Measurements from ENCODE around the gene ESD.
"Not testable (repeated sequence)": the region's sequence is repeated elsewhere in the genome, so short reads cannot be mapped to it uniquely, and the experiment has no call there.

Gene ESD

DNA sequence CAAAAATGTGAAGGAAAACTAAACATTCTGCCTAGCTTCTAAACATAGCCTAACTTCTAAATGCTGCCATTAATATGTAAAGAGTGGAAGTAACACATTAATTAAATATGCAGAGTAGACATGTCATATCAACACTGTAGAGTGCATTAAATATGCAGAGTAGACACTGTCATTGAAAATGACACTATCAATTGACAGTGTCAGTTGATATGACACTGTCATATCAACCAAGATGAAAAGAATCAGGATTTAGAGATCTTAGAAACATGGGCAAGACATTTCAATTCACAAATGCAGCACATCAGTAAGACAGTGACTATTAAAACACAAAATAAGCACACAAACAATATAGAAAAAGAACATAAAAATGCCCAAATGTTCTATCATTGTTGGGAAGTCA, 25.3 kb downstream of the ESD start:
- no peak overlapping the region for H3K4me3 Mint-ChIP-seq
- H3K36me3 Mint-ChIP-seq, result peaks cover 47% of the 10 kb centered on the region
- H3K9me3 Mint-ChIP-seq, result peaks cover 3% of the 10 kb centered on the region
- H3K4me1 Mint-ChIP-seq, result no peaks in the 10 kb centered on the region
- no peak overlapping the region for H3K27ac Mint-ChIP-seq
- H3K27me3 Mint-ChIP-seq, result no peaks in the 10 kb centered on the region
- DNase-seq (ENCODE audit: low spot score in 2 of 2) (no peak), ATAC-seq (ENCODE audit: low read depth) (no peak)

DNA sequence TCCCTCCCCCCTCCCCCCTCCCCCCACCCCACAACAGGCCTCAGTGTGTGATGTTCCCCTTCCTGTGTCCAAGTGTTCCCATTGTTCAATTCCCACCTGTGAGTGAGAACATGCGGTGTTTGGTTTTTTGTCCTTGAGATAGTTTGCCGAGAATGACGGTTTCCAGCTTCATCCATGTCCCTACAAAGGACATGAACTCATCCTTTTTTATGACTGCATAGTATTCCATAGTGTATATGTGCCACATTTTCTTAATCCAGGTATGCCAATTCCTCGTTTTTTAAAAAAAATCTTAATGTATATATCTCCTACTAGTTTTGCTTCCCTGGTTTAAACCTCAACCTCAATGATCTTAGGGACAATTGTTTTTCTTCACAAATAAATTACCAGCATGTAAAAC, 27.0 kb downstream of the ESD start:
- not testable (repeated sequence) for H3K27ac Mint-ChIP-seq, H3K9me3 Mint-ChIP-seq

DNA sequence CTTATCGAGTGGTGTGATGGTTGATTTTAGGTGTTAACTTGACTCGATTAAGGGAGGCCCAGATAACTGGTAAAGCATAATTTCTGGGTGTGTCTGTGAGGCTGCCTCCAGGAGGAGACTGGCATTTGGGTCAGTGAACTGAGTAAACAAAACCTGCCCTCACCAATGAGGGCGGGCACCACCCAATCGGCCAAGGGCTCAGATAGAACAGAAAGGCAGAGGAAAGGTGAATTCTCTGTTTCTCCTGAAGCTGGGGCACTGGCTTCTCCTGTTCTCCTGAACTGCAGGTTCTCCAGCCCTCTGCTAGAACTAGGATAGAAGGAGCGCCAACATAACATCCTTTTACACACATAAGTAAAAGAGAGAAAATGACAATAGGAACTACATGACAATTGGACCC, 35.1 kb downstream of the ESD start:
- no peak overlapping the region for H3K4me3 Mint-ChIP-seq
- no peaks in the 10 kb centered on the region for H3K9me3 Mint-ChIP-seq
- H3K36me3 Mint-ChIP-seq, result no peaks in the 10 kb centered on the region
- H3K27me3 Mint-ChIP-seq, result peaks cover 3% of the 10 kb centered on the region
- H3K27ac Mint-ChIP-seq, result no peak overlapping the region
- ATAC-seq (ENCODE audit: low read depth), result no peak
- no peak for DNase-seq (ENCODE audit: low spot score in 2 of 2)
- peaks cover 12% of the 10 kb centered on the region for H3K4me1 Mint-ChIP-seq

More for the DNA sequence above, 27.0 kb downstream of the ESD start:
- not testable (repeated sequence) for H3K4me3 Mint-ChIP-seq; H3K27me3 Mint-ChIP-seq; H3K4me1 Mint-ChIP-seq; DNase-seq (ENCODE audit: low spot score in 2 of 2); ATAC-seq (ENCODE audit: low read depth)
- peaks cover 39% of the 10 kb centered on the region for H3K36me3 Mint-ChIP-seq

GRCh38 chr13:46761174-46761573, 35.8 kb downstream of the ESD start:
- peaks cover 14% of the 10 kb centered on the region for H3K4me1 Mint-ChIP-seq
- H3K27ac Mint-ChIP-seq, result no peak overlapping the region
- no peaks in the 10 kb centered on the region for H3K9me3 Mint-ChIP-seq
- no peak for ATAC-seq (ENCODE audit: low read depth)
- H3K4me3 Mint-ChIP-seq, result no peak overlapping the region
- DNase-seq (ENCODE audit: low spot score in 2 of 2), result no peak
- H3K27me3 Mint-ChIP-seq, result peaks cover 3% of the 10 kb centered on the region
- H3K36me3 Mint-ChIP-seq, result no peaks in the 10 kb centered on the region

DNA sequence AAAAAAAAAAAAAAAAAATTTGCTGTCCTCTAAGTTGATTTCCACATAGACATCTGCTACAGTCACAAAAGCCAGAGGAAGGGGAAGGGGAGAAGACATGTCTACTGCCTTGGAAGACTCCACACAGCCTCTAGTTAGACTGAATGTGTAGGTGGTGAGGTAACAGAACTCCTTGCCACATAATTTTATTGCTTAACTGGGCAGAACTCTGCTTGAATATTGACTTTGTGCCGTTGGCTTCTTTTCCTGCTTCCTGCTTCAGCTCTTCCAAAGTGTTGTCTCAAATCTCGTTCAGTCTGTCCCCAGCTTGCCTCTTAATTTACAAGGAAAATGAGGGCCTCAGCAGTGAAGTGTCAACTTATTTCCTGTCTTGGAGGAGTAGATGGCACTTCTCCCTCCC, 37.1 kb downstream of the ESD start:
- no peak for DNase-seq (ENCODE audit: low spot score in 2 of 2)
- peaks cover 3% of the 10 kb centered on the region for H3K27me3 Mint-ChIP-seq
- H3K27ac Mint-ChIP-seq, result no peak overlapping the region
- no peak overlapping the region for H3K4me3 Mint-ChIP-seq
- H3K9me3 Mint-ChIP-seq, result no peaks in the 10 kb centered on the region
- ATAC-seq (ENCODE audit: low read depth), result no peak
- peaks cover 14% of the 10 kb centered on the region for H3K4me1 Mint-ChIP-seq
- no peaks in the 10 kb centered on the region for H3K36me3 Mint-ChIP-seq

GRCh38 chr13:46757640-46758039, 39.3 kb downstream of the ESD start:
- Mint-ChIP-seq H3K36me3 (no peaks in the 10 kb centered on the region), H3K27ac (no peak overlapping the region), H3K4me3 (no peak overlapping the region), H3K9me3 (no peaks in the 10 kb centered on the region), H3K4me1 (peaks cover 14% of the 10 kb centered on the region), H3K27me3 (peaks cover 3% of the 10 kb centered on the region)
- no peak for DNase-seq (ENCODE audit: low spot score in 2 of 2)
- no peak for ATAC-seq (ENCODE audit: low read depth)

- peaks cover 3% of the 10 kb centered on the region for H3K27me3 Mint-ChIP-seq
- H3K27ac Mint-ChIP-seq, result no peak overlapping the region
- peaks cover 17% of the 10 kb centered on the region for H3K4me1 Mint-ChIP-seq
Measured at GRCh38 chr13:46756977-46757376, 40.0 kb downstream of the ESD start.

GRCh38 chr13:46755508-46755907, 41.5 kb downstream of the ESD start:
- H3K4me1 Mint-ChIP-seq, result peaks cover 25% of the 10 kb centered on the region
- not testable (repeated sequence) for H3K27me3 Mint-ChIP-seq; H3K9me3 Mint-ChIP-seq; DNase-seq (ENCODE audit: low spot score in 2 of 2); ATAC-seq (ENCODE audit: low read depth); H3K36me3 Mint-ChIP-seq; H3K4me3 Mint-ChIP-seq; H3K27ac Mint-ChIP-seq

More at GRCh38 chr13:46756977-46757376, 40.0 kb downstream of the ESD start:
- H3K36me3 Mint-ChIP-seq, result no peaks in the 10 kb centered on the region
- DNase-seq (ENCODE audit: low spot score in 2 of 2) (peak in 1 of 2 donors; percentile 4), ATAC-seq (ENCODE audit: low read depth) (peak; percentile 85)
- no peaks in the 10 kb centered on the region for H3K9me3 Mint-ChIP-seq
- H3K4me3 Mint-ChIP-seq, result no peak overlapping the region

- no peak for ATAC-seq (ENCODE audit: low read depth)
- Mint-ChIP-seq H3K4me3 (no peak overlapping the region), H3K27me3 (peaks cover 3% of the 10 kb centered on the region), H3K36me3 (peaks cover 6% of the 10 kb centered on the region), H3K4me1 (peaks cover 21% of the 10 kb centered on the region), H3K9me3 (no peaks in the 10 kb centered on the region), H3K27ac (no peak overlapping the region)
- DNase-seq (ENCODE audit: low spot score in 2 of 2), result no peak
Measured at GRCh38 chr13:46754812-46755211, 42.1 kb downstream of the ESD start.

DNA sequence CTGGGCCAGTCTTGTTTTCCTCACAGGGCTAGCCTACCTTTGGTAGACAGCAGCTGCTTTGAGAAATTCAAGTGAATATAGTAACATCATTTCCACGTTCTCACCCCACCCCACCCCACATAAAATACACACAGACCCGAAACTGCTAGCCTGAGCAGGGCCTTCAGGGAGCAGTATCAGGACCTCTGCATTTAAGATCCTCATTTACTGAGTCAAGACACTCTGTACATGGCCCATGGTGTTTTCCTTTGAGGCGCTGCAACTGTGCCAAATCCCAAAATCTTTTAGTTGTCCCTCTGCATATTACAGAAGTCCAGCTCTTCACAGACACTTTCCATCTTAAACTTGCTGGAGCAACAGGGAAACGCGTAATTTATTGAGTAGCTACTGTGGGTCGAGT, 43.0 kb downstream of the ESD start:
- Mint-ChIP-seq H3K27me3 (peaks cover 3% of the 10 kb centered on the region), H3K27ac (peak overlapping the region; percentile 28), H3K4me1 (peaks cover 21% of the 10 kb centered on the region), H3K9me3 (no peaks in the 10 kb centered on the region), H3K4me3 (no peak overlapping the region), H3K36me3 (peaks cover 11% of the 10 kb centered on the region)
- no peak for DNase-seq (ENCODE audit: low spot score in 2 of 2)
- no peak for ATAC-seq (ENCODE audit: low read depth)

GRCh38 chr13:46753137-46753536, 43.8 kb downstream of the ESD start:
- no peak for DNase-seq (ENCODE audit: low spot score in 2 of 2)
- no peak overlapping the region for H3K4me3 Mint-ChIP-seq
- peaks cover 21% of the 10 kb centered on the region for H3K4me1 Mint-ChIP-seq
- no peak overlapping the region for H3K27ac Mint-ChIP-seq
- ATAC-seq (ENCODE audit: low read depth), result no peak
- H3K36me3 Mint-ChIP-seq, result peaks cover 15% of the 10 kb centered on the region
- peaks cover 3% of the 10 kb centered on the region for H3K27me3 Mint-ChIP-seq
- H3K9me3 Mint-ChIP-seq, result no peaks in the 10 kb centered on the region

DNA sequence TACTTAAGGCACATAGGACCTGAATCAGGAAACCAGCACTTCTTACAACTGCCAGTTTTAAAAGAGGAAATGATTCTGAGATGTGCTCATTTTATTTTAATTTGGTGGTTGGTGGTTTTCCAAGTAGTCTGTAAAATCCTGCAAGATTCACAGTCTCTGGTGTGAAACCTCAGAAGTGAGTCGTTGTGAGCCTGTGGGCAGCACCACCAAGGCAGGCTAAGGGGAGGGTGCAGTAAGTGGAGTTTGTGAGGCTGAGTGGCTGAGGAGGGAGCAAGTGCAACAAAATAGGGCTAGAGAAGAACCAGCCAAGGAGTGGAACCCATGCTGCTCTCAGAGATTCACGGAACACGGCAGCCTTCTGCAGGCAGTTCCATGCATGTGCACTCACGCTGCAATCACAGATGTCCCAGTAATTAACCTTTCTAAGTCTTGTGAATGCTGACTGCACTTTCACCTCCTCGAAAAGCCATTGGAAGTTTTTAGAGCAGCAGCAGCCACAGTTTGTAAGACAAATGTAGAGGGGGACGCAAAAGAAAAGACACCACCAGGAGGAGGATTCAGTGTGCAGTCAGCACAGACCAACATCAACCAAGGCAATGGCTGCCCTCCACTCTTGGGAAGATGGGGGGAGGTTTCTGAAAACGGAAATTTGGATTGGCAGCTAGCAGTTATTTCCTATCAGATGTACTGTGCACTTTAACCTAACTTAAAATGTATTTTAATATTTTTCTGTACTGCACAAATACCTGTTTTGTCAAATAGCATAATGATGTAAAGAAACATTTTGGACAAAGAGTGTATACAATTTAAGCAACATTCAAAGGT, 44.9 kb downstream of the ESD start:
- DNase-seq (ENCODE audit: low spot score in 2 of 2) (peak; percentile 16 to 29), ATAC-seq (ENCODE audit: low read depth) (peak; percentile 93)
- peaks cover 15% of the 10 kb centered on the region for H3K4me1 Mint-ChIP-seq
- H3K27me3 Mint-ChIP-seq, result no peaks in the 10 kb centered on the region
- H3K27ac Mint-ChIP-seq, result no peak overlapping the region
- no peak overlapping the region for H3K4me3 Mint-ChIP-seq
- peaks cover 17% of the 10 kb centered on the region for H3K36me3 Mint-ChIP-seq
- H3K9me3 Mint-ChIP-seq, result no peaks in the 10 kb centered on the region

DNA sequence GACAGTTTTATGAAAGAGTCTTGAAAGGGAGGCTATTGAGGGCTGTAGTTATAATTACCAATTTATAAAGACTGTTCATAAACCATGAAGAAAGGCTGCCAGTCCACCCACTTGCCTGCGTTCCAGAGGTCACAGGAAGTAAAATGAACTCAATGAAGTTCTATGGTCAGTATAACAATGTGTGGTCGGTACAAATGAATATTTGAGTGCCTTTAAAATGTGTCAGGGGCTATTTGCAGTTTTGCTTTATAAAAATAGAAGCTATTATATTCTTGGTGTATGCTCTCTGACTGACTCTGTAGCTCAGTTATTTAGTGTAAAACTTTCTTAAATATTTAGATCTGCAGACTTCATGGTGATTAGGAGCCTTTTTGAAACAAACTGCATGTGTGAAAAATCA, 47.0 kb downstream of the ESD start:
- no peak for DNase-seq (ENCODE audit: low spot score in 2 of 2)
- Mint-ChIP-seq H3K36me3 (peaks cover 28% of the 10 kb centered on the region), H3K27ac (no peak overlapping the region), H3K27me3 (no peaks in the 10 kb centered on the region), H3K9me3 (no peaks in the 10 kb centered on the region), H3K4me3 (no peak overlapping the region), H3K4me1 (peaks cover 11% of the 10 kb centered on the region)
- no peak for ATAC-seq (ENCODE audit: low read depth)

DNA sequence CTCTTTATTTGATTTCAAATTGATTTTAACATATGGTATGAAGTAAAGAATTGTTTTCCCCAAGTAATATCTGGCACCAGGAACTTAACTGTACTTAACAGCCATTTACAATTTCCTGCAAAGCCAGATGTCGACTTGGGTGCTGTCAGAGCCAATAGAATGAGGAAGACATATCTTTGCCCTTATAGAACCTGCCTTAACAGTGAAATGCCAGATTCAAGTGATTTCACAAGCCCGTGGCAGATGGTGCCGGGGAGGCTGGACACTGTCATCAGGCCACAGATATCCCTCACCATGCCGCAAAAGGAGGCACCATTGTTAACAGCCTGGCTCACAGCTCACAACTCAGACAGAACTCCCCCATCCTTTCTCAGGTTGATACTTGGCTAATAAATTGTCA, 48.7 kb downstream of the ESD start:
- Mint-ChIP-seq H3K27me3 (no peaks in the 10 kb centered on the region), H3K4me3 (no peak overlapping the region), H3K27ac (no peak overlapping the region), H3K36me3 (peaks cover 30% of the 10 kb centered on the region), H3K4me1 (peaks cover 11% of the 10 kb centered on the region), H3K9me3 (no peaks in the 10 kb centered on the region)
- DNase-seq (ENCODE audit: low spot score in 2 of 2), result no peak
- no peak for ATAC-seq (ENCODE audit: low read depth)
